Muscle layer of duodenum (tissue), 2 donors: ENCODE measurements around the gene FAM13C.

Experiments
- H3K27ac ChIP-seq: one replicate; pipeline ENCODE4 v1.7.0; 2013; ENCODE audit warnings: mild to moderate bottlenecking, low read length
- H3K27me3 ChIP-seq: one replicate; pipeline ENCODE4 v1.7.0; 2013; ENCODE audit warnings: low read depth, mild to moderate bottlenecking, control low read depth, low read length
- H3K36me3 ChIP-seq, 2 donors: one replicate each; pipeline ENCODE4 v1.7.0; 2013; ENCODE audit warnings: low read length in 2 of 2, control low read depth in 1 of 2, mild to moderate bottlenecking in 1 of 2; ENCODE audit not compliant: insufficient read depth in 2 of 2, control insufficient read depth in 1 of 2
- H3K4me1 ChIP-seq, 2 donors: one replicate each; pipeline ENCODE4 v1.7.0; 2013; ENCODE audit warnings: low read length in 2 of 2, mild to moderate bottlenecking in 2 of 2, control low read depth in 1 of 2, moderate library complexity in 1 of 2; ENCODE audit not compliant: insufficient read depth in 2 of 2, control insufficient read depth in 1 of 2
- H3K4me3 ChIP-seq, 2 donors: one replicate each; pipeline ENCODE4 v1.7.0; 2013; ENCODE audit warnings: low read length in 2 of 2, low read depth in 1 of 2, mild to moderate bottlenecking in 1 of 2
- H3K9me3 ChIP-seq, 2 donors: one replicate each; pipeline ENCODE4 v1.7.0; 2013; ENCODE audit warnings: low read length in 2 of 2, control low read depth in 1 of 2, mild to moderate bottlenecking in 1 of 2; ENCODE audit not compliant: control insufficient read depth in 1 of 2
- donor health status: healthy.

FAM13C gene

GRCh38 chr10:59361663-59362143 is 646 bp downstream of the FAM13C start:
- Histone ChIP-seq H3K4me1 (peaks cover 0 to 22% of the 10 kb centered on the region in 2 donors), H3K4me3 (peak overlapping the region; percentile 72 to 79), H3K27ac (peak overlapping the region; percentile 46), H3K27me3 (no peaks in the 10 kb centered on the region), H3K36me3 (no peaks in the 10 kb centered on the region), H3K9me3 (no peaks in the 10 kb centered on the region)

GRCh38 chr10:59360605-59361405 is 1.5 kb downstream of the FAM13C start:
- Histone ChIP-seq H3K4me1 (peaks cover 0 to 22% of the 10 kb centered on the region in 2 donors), H3K27ac (peak overlapping the region; percentile 64), H3K9me3 (no peaks in the 10 kb centered on the region), H3K27me3 (no peaks in the 10 kb centered on the region), H3K36me3 (peaks cover 0 to 1% of the 10 kb centered on the region in 2 donors), H3K4me3 (peak overlapping the region; percentile 72 to 79)

- H3K27ac ChIP-seq, result no peak overlapping the region
- H3K4me3 ChIP-seq, result peak overlapping the region in 1 of 2 donors; percentile 23
Observed at GRCh38 chr10:59358576-59358975, 3.8 kb downstream of the FAM13C start.

GRCh38 chr10:59354434-59354833 is 7.9 kb downstream of the FAM13C start:
- Histone ChIP-seq H3K4me1 (peaks cover 0 to 27% of the 10 kb centered on the region in 2 donors), H3K27ac (no peak overlapping the region), H3K27me3 (no peaks in the 10 kb centered on the region), H3K36me3 (peaks cover 0 to 20% of the 10 kb centered on the region in 2 donors), H3K9me3 (no peaks in the 10 kb centered on the region), H3K4me3 (no peak overlapping the region)

More at GRCh38 chr10:59358576-59358975, 3.8 kb downstream of the FAM13C start:
- Histone ChIP-seq H3K27me3 (no peaks in the 10 kb centered on the region), H3K9me3 (no peaks in the 10 kb centered on the region), H3K36me3 (peaks cover 0 to 8% of the 10 kb centered on the region in 2 donors), H3K4me1 (peaks cover 0 to 36% of the 10 kb centered on the region in 2 donors)

GRCh38 chr10:59350558-59350957 is 11.8 kb downstream of the FAM13C start:
- no peaks in the 10 kb centered on the region for H3K27me3 ChIP-seq
- no peak overlapping the region for H3K27ac ChIP-seq
- no peak overlapping the region for H3K4me3 ChIP-seq
- no peaks in the 10 kb centered on the region for H3K9me3 ChIP-seq
- peaks cover 7 to 23% of the 10 kb centered on the region in 2 donors for H3K4me1 ChIP-seq
- H3K36me3 ChIP-seq, result peaks cover 0 to 16% of the 10 kb centered on the region in 2 donors

- Histone ChIP-seq H3K9me3 (no peaks in the 10 kb centered on the region), H3K27me3 (no peaks in the 10 kb centered on the region), H3K36me3 (peaks cover 3 to 5% of the 10 kb centered on the region in 2 donors), H3K4me1 (peaks cover 7 to 15% of the 10 kb centered on the region in 2 donors), H3K4me3 (no peak overlapping the region), H3K27ac (no peak overlapping the region)
Observed at GRCh38 chr10:59346321-59346720, 16.0 kb downstream of the FAM13C start.

- peaks cover 0 to 3% of the 10 kb centered on the region in 2 donors for H3K36me3 ChIP-seq
- H3K27ac ChIP-seq, result no peak overlapping the region
- H3K4me1 ChIP-seq, result peaks cover 7 to 35% of the 10 kb centered on the region in 2 donors
- no peaks in the 10 kb centered on the region for H3K9me3 ChIP-seq
- H3K27me3 ChIP-seq, result no peaks in the 10 kb centered on the region
- H3K4me3 ChIP-seq, result no peak overlapping the region
Observed at GRCh38 chr10:59342723-59343122, 19.6 kb downstream of the FAM13C start.

- no peaks in the 10 kb centered on the region for H3K27me3 ChIP-seq
- H3K27ac ChIP-seq, result no peak overlapping the region
- peaks cover 0 to 3% of the 10 kb centered on the region in 2 donors for H3K36me3 ChIP-seq
- H3K9me3 ChIP-seq, result no peaks in the 10 kb centered on the region
- H3K4me1 ChIP-seq, result peaks cover 7 to 43% of the 10 kb centered on the region in 2 donors
- no peak overlapping the region for H3K4me3 ChIP-seq
Observed at GRCh38 chr10:59342000-59342399, 20.3 kb downstream of the FAM13C start.

GRCh38 chr10:59340285-59340684 is 22.1 kb downstream of the FAM13C start:
- H3K4me1 ChIP-seq, result peaks cover 0 to 50% of the 10 kb centered on the region in 2 donors
- H3K27ac ChIP-seq, result no peak overlapping the region
- H3K4me3 ChIP-seq, result no peak overlapping the region
- H3K9me3 ChIP-seq, result no peaks in the 10 kb centered on the region
- H3K27me3 ChIP-seq, result no peaks in the 10 kb centered on the region
- H3K36me3 ChIP-seq, result peaks cover 0 to 3% of the 10 kb centered on the region in 2 donors

- Histone ChIP-seq H3K36me3 (no peaks in the 10 kb centered on the region), H3K27me3 (no peaks in the 10 kb centered on the region), H3K4me3 (no peak overlapping the region), H3K4me1 (peaks cover 0 to 50% of the 10 kb centered on the region in 2 donors), H3K9me3 (no peaks in the 10 kb centered on the region), H3K27ac (no peak overlapping the region)
Observed at GRCh38 chr10:59339351-59339750, 23.0 kb downstream of the FAM13C start.

GRCh38 chr10:59337201-59337652 is 25.1 kb downstream of the FAM13C start:
- Histone ChIP-seq H3K27me3 (no peaks in the 10 kb centered on the region), H3K4me1 (peaks cover 0 to 53% of the 10 kb centered on the region in 2 donors), H3K9me3 (no peaks in the 10 kb centered on the region), H3K36me3 (no peaks in the 10 kb centered on the region), H3K4me3 (peak overlapping the region in 1 of 2 donors; percentile 16), H3K27ac (peak overlapping the region; percentile 37)
